Fibroblast of skin of left quadriceps (primary cell): Measurements from ENCODE around the gene PINLYP.

ENCODE experiments used
- DNase-seq, 2 experiments: peaks; one replicate each; pipeline ENCODE4 v3.0.0-alpha.2; 2013; ENCODE audit warnings: low read depth in 2 of 2

Gene PINLYP

GRCh38 chr19:43548706-43549105 is 26.9 kb upstream of the PINLYP start:
- DNase-seq: no peak

- DNase-seq: no peak
These were observed 24.0 kb upstream of the PINLYP start for GRCh38 chr19:43551399-43552197.

DNA sequence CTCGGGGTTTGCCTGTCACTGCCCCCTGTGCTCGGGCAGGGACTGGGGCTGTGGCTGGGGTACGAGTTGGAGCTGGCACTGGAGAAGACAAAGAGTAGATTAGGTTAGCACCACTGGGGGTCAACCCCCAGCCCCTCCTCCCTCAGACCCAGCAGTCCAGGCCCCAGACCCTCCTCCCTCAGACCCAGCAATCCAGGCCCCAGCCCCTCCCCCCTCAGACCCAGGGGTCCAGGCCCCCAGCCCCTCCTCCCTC is 23.5 kb upstream of the PINLYP start:
- DNase-seq: no peak

DNA sequence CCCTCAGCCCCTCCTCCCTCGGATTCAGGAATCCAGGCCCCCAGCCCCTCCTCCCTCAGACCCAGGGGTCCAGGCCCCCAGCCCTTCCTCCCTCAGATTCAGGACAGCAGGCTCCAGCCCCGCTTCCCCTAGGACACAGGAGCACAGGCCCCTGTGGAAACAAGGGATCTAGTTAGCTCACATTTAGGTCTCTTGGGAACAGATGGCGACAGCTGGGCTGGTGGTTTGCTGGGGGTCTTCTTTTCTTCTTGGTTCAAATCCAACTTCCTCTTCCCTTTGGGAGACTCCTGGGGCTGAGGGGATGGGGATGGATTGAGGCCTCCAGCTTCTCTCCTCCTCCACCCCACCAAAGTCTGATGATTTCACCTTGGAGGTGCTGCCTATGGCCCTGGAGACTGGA is 23.0 kb upstream of the PINLYP start:
- DNase-seq: no peak

DNA sequence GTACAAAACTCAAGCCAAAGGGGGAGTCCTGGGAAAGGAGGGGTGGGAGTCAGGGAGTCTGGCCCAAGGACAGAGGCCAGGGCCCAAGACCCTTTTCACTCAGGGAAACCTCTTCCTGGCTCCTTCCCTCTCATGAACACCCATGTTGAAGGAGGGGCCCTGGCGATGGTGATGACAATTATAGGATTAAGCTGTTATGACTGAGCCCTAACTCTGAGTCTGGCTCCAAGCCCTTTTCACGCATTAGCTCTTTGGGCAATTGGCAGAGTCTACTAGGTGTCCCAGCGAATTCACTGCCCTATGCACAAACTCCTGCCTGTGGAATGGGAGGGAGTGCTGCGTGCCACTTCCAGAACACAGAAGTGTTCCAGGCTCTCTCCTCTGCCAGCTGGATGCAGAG is 21.9 kb upstream of the PINLYP start:
- no peak for DNase-seq

GRCh38 chr19:43554317-43554895 is 21.2 kb upstream of the PINLYP start:
- no peak for DNase-seq

GRCh38 chr19:43555185-43555770 is 20.3 kb upstream of the PINLYP start:
- DNase-seq: peak; percentile 25 to 26

- no peak for DNase-seq
These were observed 14.9 kb upstream of the PINLYP start for GRCh38 chr19:43560687-43561086.

DNA sequence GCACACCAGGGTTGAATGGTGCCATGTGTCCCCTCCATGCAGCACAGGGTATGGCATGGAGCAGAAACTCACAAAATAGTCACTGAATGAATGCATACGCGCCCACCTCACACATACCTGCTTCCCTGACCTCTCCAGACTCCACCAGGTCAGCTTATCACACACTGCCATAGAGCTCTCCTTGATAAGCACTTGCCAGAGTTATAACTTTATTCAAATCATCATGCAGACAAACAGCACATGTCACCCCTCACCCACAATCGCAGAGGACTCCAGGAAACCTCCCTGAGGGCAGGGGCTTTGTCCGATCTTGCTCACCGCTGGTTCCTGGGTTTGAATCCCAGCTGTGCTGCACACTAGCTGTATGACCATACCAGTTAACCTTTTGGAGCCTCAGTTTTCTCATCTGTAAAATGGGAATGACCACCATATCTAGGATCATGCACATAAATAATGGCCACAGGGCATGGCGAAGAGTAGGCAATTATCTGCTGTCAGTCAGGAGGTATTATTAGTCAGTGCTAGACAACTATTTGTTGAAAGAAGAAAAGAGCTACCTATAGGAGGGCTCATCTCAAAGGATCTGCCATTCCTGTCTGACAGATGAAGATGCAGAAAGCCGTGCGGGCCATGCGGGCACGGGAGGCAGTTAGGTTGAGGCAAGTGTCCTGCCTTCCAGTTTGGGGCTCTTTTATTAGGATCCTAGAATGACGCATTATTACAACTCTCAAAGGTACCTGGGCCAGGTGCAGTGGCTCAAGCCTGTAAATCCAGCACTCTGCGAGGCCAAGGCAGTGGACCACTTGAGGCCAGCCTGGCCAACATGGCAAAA is 14.2 kb upstream of the PINLYP start:
- DNase-seq: no peak

- no peak for DNase-seq
These were observed 13.3 kb upstream of the PINLYP start for GRCh38 chr19:43562226-43562697.

DNA sequence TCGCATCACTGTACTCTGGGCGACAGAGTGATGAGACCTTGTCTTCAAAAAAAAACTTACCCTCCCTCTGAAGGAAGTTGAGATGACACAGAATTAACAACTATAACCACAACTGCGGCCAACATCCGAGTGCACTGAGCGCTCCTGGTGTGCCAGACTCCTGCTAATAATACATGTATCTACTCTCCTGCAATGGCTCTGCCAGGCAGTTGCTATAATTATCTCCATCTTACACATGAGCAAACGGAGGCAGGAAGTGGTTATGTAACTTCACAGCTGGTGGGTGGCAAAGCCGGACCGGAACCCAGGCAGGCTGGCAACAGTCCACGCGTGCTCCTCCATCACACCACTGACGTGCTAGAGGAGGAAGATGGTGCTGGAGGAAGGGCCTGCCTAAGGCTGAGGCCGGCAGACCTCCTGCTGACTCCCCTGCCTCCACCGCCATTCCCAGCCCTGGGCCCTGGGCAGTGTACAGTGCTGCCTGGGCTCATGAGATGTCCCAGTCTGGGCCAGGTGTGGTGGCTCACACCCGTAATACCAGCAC is 12.8 kb upstream of the PINLYP start:
- DNase-seq: peak; percentile 26 to 27

- no peak for DNase-seq
These were observed 11.7 kb upstream of the PINLYP start for GRCh38 chr19:43563816-43564457.

GRCh38 chr19:43564800-43565199 is 10.8 kb upstream of the PINLYP start:
- DNase-seq: no peak

DNA sequence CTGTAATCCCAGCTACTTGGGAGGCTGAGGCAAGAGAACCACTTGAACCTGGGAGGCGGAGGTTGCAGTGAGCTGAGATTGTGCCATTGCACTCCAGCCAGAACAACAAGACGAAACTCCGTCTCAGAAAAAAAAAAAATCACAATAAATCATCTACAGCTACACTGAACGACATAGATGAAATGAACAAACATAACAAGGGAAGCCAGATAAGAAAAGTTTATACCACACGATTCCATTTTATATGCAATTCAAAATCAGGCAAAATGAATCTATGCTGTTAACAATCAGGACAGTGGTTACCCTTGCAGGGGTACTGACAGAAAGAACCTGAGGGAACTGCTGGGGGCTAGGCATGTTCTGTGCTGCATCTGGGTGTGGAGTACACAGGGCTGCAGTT is 5.9 kb upstream of the PINLYP start:
- DNase-seq: no peak

DNA sequence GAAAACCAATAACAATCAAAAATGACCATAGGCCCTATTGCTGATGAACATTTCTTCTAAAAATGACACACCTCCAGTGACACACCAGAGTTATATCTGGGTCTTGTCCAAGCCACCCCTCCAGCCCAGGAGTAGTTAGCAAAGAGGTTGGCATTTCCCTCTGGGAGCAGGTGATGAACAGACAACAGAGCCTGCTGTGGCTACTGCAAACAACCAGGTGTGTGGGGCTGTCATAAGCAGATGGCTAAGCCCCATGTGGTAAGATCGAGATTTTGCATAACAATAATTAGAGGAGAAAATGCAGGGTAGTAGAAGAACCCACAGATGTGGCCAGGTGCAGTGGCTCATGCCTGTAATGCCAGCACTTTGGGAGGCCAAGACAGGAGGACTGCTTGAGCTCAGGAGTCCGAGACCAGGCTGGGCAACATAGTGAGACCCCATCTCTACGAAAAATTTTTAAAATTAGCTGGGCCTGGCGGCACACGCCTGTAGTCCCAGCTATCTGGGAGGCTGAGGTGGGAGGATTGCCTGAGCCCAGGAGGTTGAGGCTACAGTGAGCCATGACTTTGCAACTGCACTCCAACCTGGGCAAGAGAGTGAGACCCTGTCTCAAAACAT is 5.3 kb upstream of the PINLYP start:
- no peak for DNase-seq

- no peak for DNase-seq
These were observed 3.4 kb upstream of the PINLYP start for GRCh38 chr19:43572171-43572588.

GRCh38 chr19:43574424-43575155 is 1.0 kb upstream of the PINLYP start:
- no peak for DNase-seq

DNA sequence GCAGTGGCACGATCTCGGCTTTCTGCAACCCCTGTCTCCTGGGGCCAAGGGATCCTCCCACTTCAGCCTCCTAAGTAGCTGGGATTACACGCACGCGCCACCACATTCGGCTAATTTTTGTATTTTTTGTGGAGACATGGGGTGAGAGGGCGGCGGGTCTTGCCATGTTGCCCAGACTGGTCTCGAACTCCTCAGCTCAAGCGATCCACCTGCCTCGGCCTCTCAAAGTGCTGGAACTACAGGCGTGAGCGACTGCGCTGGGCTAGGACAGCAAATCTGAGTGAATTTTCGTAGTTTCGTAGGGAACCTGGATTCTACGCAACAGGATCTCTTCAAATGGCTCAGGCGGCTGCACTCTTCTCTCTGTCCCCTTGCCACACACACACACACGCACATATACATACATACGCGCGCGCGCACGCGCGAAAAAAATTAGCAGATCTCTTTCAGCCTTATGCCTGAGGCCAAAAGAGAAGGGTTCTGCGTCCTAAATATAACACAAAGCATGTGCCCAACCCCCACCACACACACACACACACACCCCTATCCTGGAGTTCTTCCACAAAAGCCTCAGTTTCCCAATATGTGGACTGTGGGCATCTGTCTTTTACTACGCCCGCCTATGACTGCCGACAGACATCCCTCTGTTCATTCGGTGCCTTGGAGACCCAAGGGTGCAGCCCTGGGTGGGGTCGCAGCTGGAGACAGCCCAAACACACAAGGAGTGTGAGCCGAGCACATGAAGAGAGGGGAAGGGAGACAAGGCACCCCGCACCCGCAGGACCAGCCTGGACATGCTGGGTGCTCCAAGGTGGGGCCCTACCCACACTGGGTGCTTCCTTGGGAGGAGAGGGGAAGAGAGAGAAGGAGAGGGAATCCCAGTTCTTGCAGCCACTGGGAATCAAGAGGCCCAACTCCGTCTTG is 616 bp downstream of the PINLYP start:
- no peak for DNase-seq

DNA sequence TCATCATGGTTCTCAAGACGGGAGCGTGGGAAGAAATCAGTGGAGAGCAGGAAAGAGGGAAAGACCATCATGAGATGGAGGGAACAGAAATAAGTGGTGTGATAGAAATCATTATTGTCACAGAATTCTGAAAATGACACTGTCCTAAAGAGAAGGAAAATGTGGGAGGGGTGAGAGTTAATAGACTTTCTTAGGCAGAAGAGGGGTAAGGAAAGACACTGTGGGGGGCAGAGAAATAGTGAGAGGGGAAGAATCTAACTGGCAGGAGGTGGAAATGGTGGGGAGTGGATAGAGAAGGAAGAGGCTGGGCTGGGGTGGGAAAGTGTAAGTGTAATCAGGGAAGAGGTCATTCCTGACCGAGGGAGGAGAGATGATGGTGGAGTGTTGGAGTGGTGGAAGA is 3.2 kb downstream of the PINLYP start:
- no peak for DNase-seq
